Left renal pelvis (tissue), 4 donors: Measurements from ENCODE around the gene GNAT2. TPM values are rescaled to one million over a fixed set of nuclear protein-coding genes. Genes with fewer than 3 reads are reported as not detected.

Experiments
- DNase-seq, 4 donors: peaks; one replicate each; pipeline ENCODE4 v3.0.0-alpha.2; 2013; ENCODE audit warnings: low read depth in 4 of 4, low spot score in 3 of 4
- polyA plus RNA-seq, 4 donors: library from polyadenylated mRNA; unstranded; fragments of 120-200 nt; gene quantifications; one replicate each; pipeline ENCODE4 v1.2.1, GENCODE V29; 2013; ENCODE audit not compliant: insufficient read length in 4 of 4

The GNAT2 gene
- polyA plus RNA-seq, 4 donors, result not detected

GRCh38 chr1:109567877-109568672, 51.3 kb downstream of the GNAT2 start:
- DNase-seq, result no peak

GRCh38 chr1:109566982-109567381, 52.4 kb downstream of the GNAT2 start:
- DNase-seq, result no peak

GRCh38 chr1:109565241-109565640, 54.2 kb downstream of the GNAT2 start:
- no peak for DNase-seq

GRCh38 chr1:109564194-109564878, 55.1 kb downstream of the GNAT2 start:
- DNase-seq, result no peak

- DNase-seq, result no peak
Observed at GRCh38 chr1:109559995-109560394, 59.4 kb downstream of the GNAT2 start.

GRCh38 chr1:109557520-109557919, 61.9 kb downstream of the GNAT2 start:
- DNase-seq, result no peak

- no peak for DNase-seq
Observed at GRCh38 chr1:109556563-109556962, 62.9 kb downstream of the GNAT2 start.

Other genes with a start within 250 kb of the GNAT2 start
- gene SORT1, start 221.7 kb downstream of the GNAT2 start, polyA plus RNA-seq, result 10 to 100 TPM; 25.7 to 63.4 (median 58.9) TPM
- gene PSMA5, start 193.2 kb downstream of the GNAT2 start, polyA plus RNA-seq, result 100 to 1,000 TPM in 2 of 4 donors, 10 to 100 TPM in 2; 70.2 to 119 (median 98.0) TPM
- 10 to 100 TPM in 3 of 4 donors, 1 to 10 TPM in 1; 5.3 to 16.4 (median 11.7) TPM for gene SYPL2, start 153.1 kb downstream of the GNAT2 start, polyA plus RNA-seq
- 10 to 100 TPM in 2 of 4 donors, 1 to 10 TPM in 2; 7.3 to 17.6 (median 12.7) TPM for gene ATXN7L2, start 135.7 kb downstream of the GNAT2 start, polyA plus RNA-seq
- gene CYB561D1, start 125.5 kb downstream of the GNAT2 start, polyA plus RNA-seq, result 1 to 10 TPM; 6.1 to 9.7 (median 8.2) TPM
- gene AMIGO1, start 109.9 kb downstream of the GNAT2 start, polyA plus RNA-seq, result 1 to 10 TPM; 8.0 to 9.2 (median 8.7) TPM
- 1 to 10 TPM in 2 of 4 donors, under 1 TPM in 2; 0.23 to 1.7 (median 0.76) TPM for gene GPR61, start 79.7 kb downstream of the GNAT2 start, polyA plus RNA-seq
- 10 to 100 TPM; 10.9 to 15.4 (median 12.7) TPM for gene GNAI3, start 71.0 kb downstream of the GNAT2 start, polyA plus RNA-seq
- gene AMPD2, start 221 bp upstream of the GNAT2 start, polyA plus RNA-seq, result 10 to 100 TPM; 40.7 to 62.4 (median 53.7) TPM
- gene GSTM4, start 36.5 kb upstream of the GNAT2 start, polyA plus RNA-seq, result 10 to 100 TPM; 30.7 to 70.5 (median 57.7) TPM
- gene GSTM2, start 48.4 kb upstream of the GNAT2 start, polyA plus RNA-seq, result 100 to 1,000 TPM; 172 to 269 (median 243) TPM
- 100 to 1,000 TPM in 1 of 4 donors, 1 to 10 TPM in 3; 1.6 to 112 (median 3.3) TPM for gene GSTM1, start 68.2 kb upstream of the GNAT2 start, polyA plus RNA-seq
- gene GSTM5, start 92.6 kb upstream of the GNAT2 start, polyA plus RNA-seq, result 10 to 100 TPM; 36.1 to 67.9 (median 53.6) TPM
- gene GSTM3, start 121.4 kb upstream of the GNAT2 start, polyA plus RNA-seq, result 100 to 1,000 TPM; 105 to 269 (median 250) TPM
- gene EPS8L3, start 144.3 kb upstream of the GNAT2 start, polyA plus RNA-seq, result under 1 TPM in 3 of 4 donors, not detected in 1; 0.46 to 0.83 (median 0.69) TPM